Calu3 (cell line): ENCODE results near the gene FABP7. TPM values are rescaled to one million over a fixed set of nuclear protein-coding genes. Genes with fewer than 3 reads are reported as not detected.

Experiments
- BruUV-seq: library from RNA; stranded (reverse); fragments of 400-500 nt; replicated peaks from 2 replicates; lab custom pipeline; 2021; lab: Mats Ljungman, UMichigan
- CTCF ChIA-PET: fragments of 300-600 bp; sonication (Branson Sonifier 250); formaldehyde crosslinking; loops from one replicate; lab custom pipeline; 2022; ENCODE audit warnings: antibody characterized with exemption; lab: Charles Lee
- DNase-seq: peaks from one replicate; pipeline ENCODE4 v3.0.0; 2022
- H3K27ac Mint-ChIP-seq: one replicate; pipeline ENCODE4 v1.8.0; 2022; ENCODE audit warnings: mixed read lengths; ENCODE audit not compliant: unreplicated experiment
- H3K27me3 Mint-ChIP-seq: one replicate; pipeline ENCODE4 v1.8.0; 2022; ENCODE audit warnings: mixed read lengths; ENCODE audit not compliant: unreplicated experiment
- H3K36me3 Mint-ChIP-seq: one replicate; pipeline ENCODE4 v1.8.0; 2022; ENCODE audit warnings: mild to moderate bottlenecking, moderate library complexity, mixed read lengths; ENCODE audit not compliant: insufficient read depth, unreplicated experiment
- H3K4me1 Mint-ChIP-seq: one replicate; pipeline ENCODE4 v1.8.0; 2022; ENCODE audit warnings: mild to moderate bottlenecking, low read depth, mixed read lengths; ENCODE audit not compliant: unreplicated experiment
- H3K4me3 Mint-ChIP-seq: one replicate; pipeline ENCODE4 v1.8.0; 2022; ENCODE audit warnings: mild to moderate bottlenecking, low read depth, moderate library complexity, mixed read lengths; ENCODE audit not compliant: unreplicated experiment
- H3K9me3 Mint-ChIP-seq: one replicate; pipeline ENCODE4 v1.8.0; 2022; ENCODE audit warnings: low read depth, mixed read lengths; ENCODE audit not compliant: unreplicated experiment
- intact Hi-C: fragments of 100-400 bp; cut with micrococcal nuclease; formaldehyde crosslinking; loops from one replicate; pipeline ENCODE4 v1.10.0; 2022; ENCODE audit not compliant: unreplicated experiment
- total RNA-seq: library from RNA; stranded (reverse); gene quantifications from 2 replicates; pipeline ENCODE4 v1.2.3, GENCODE V29; 2022
- TF ChIP-seq, protein P1 (sequence below): fragments of 200-600 bp; IDR thresholded peaks from one replicate; pipeline ENCODE4 v1.8.0; 2022; ENCODE audit warnings: antibody characterized with exemption; ENCODE audit not compliant: unreplicated experiment

The FABP7 gene
- total RNA-seq, 1 experiment from 2014 or later, result not detected

DNA sequence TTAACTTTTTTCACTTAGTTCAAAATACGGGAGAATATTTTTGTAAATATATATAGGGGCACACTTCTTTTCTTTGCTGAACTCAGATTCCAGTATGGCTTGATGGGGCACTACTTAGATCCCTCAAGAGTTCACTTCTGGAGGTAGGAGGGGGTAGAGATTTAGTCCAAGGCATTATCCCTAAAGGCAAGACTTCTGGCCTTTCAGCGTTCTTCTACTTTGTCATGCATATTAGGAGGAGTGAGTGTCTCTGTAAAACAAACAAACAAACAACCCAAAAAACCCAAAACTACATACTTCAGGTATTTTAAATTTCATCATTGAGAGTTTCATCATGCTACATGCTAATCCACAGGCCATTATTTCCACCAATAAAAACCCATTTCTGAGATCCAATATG lies 41.6 kb downstream of the FABP7 start:
- intact Hi-C loops, result no loop called here
- H3K27me3 Mint-ChIP-seq, result no peaks in the 10 kb centered on the region
- no TSS peak for BruUV-seq
- no peaks in the 10 kb centered on the region for H3K36me3 Mint-ChIP-seq
- H3K4me3 Mint-ChIP-seq, result no peak overlapping the region
- no peak overlapping the region for H3K27ac Mint-ChIP-seq
- no peak for DNase-seq
- CTCF ChIA-PET, result no interaction called here
- TF ChIP-seq, protein P1, sequence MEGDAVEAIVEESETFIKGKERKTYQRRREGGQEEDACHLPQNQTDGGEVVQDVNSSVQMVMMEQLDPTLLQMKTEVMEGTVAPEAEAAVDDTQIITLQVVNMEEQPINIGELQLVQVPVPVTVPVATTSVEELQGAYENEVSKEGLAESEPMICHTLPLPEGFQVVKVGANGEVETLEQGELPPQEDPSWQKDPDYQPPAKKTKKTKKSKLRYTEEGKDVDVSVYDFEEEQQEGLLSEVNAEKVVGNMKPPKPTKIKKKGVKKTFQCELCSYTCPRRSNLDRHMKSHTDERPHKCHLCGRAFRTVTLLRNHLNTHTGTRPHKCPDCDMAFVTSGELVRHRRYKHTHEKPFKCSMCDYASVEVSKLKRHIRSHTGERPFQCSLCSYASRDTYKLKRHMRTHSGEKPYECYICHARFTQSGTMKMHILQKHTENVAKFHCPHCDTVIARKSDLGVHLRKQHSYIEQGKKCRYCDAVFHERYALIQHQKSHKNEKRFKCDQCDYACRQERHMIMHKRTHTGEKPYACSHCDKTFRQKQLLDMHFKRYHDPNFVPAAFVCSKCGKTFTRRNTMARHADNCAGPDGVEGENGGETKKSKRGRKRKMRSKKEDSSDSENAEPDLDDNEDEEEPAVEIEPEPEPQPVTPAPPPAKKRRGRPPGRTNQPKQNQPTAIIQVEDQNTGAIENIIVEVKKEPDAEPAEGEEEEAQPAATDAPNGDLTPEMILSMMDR, result no peak
- no peaks in the 10 kb centered on the region for H3K9me3 Mint-ChIP-seq
- no peaks in the 10 kb centered on the region for H3K4me1 Mint-ChIP-seq

GRCh38 chr6:122825163-122825562 lies 45.6 kb downstream of the FABP7 start:
- TF ChIP-seq, protein P1, result no peak
- no peaks in the 10 kb centered on the region for H3K36me3 Mint-ChIP-seq
- no TSS peak for BruUV-seq
- H3K4me1 Mint-ChIP-seq, result no peaks in the 10 kb centered on the region
- no peak for DNase-seq
- intact Hi-C loops, result no loop called here
- no peak overlapping the region for H3K27ac Mint-ChIP-seq
- CTCF ChIA-PET, result no interaction called here
- no peaks in the 10 kb centered on the region for H3K9me3 Mint-ChIP-seq
- H3K4me3 Mint-ChIP-seq, result no peak overlapping the region
- no peaks in the 10 kb centered on the region for H3K27me3 Mint-ChIP-seq

DNA sequence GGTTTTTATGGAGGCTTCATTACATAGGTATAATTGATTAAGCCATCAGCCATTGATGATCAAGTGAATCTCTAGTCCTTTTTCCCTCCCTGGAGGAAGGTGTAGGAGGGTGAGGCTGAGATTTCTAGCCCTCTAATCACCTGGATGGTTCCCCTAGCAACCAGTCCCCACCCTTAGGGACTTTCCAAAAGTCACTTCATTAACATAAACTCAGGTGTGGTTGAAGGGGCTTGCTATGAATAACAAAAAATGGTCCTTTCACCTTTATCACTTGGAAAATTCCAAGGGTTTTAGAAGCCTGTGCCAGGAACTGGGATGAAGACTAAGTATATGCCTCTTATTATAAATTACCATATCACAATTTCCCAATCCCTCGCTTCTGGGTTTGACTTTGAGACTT lies 49.9 kb downstream of the FABP7 start:
- H3K4me1 Mint-ChIP-seq, result no peaks in the 10 kb centered on the region
- no TSS peak for BruUV-seq
- no peaks in the 10 kb centered on the region for H3K27me3 Mint-ChIP-seq
- intact Hi-C loops, result no loop called here
- CTCF ChIA-PET, result interaction anchor here (0.6 kb wide), 1 partner anchor 359 kb away, joined by 6 read pairs; no protein-coding TSS in a partner anchor
- H3K27ac Mint-ChIP-seq, result no peak overlapping the region
- no peaks in the 10 kb centered on the region for H3K9me3 Mint-ChIP-seq
- H3K4me3 Mint-ChIP-seq, result no peak overlapping the region
- no peak for DNase-seq
- TF ChIP-seq, protein P1, result no peak
- H3K36me3 Mint-ChIP-seq, result no peaks in the 10 kb centered on the region

GRCh38 chr6:122831511-122831910 lies 52.0 kb downstream of the FABP7 start:
- BruUV-seq, result no TSS peak
- no peak overlapping the region for H3K27ac Mint-ChIP-seq
- intact Hi-C loops, result loop anchor here (10.0 kb wide), 1 partner anchor 57 kb away; the partner anchor contains the start of gene FABP7

More at GRCh38 chr6:122831511-122831910, 52.0 kb downstream of the FABP7 start:
- H3K4me1 Mint-ChIP-seq, result no peaks in the 10 kb centered on the region
- no peaks in the 10 kb centered on the region for H3K27me3 Mint-ChIP-seq
- no peak for DNase-seq
- H3K9me3 Mint-ChIP-seq, result no peaks in the 10 kb centered on the region
- no peak overlapping the region for H3K4me3 Mint-ChIP-seq
- TF ChIP-seq, protein P1, result no peak
- H3K36me3 Mint-ChIP-seq, result no peaks in the 10 kb centered on the region
- CTCF ChIA-PET, result no interaction called here
